H1 (cell line): ENCODE data around the gene SLC22A23. TPM values are rescaled to one million over a fixed set of nuclear protein-coding genes. Genes with fewer than 3 reads are reported as not detected.

ENCODE experiments used
- CBX5 ChIP-seq: fragments of 300-800, 300-1000 bp; sonication (generic); IDR thresholded peaks from 2 replicates; pipeline ENCODE4 v1.7.1; 2016; ENCODE audit warnings: antibody characterized with exemption, low read length, low read depth
- CEBPB ChIP-seq: IDR thresholded peaks from 2 replicates; pipeline ENCODE4 v1.6.1; 2012; ENCODE audit warnings: low read depth, low read length
- CHD2 ChIP-seq: IDR thresholded peaks from 2 replicates; pipeline ENCODE4 v1.6.1; 2012; ENCODE audit warnings: low read length, improper control_type of control experiment
- EP300 ChIP-seq, 2 experiments: IDR thresholded peaks; 1 replicate in 1 of 2; 2 replicates in 1 of 2; pipeline ENCODE4 v1.6.1; 2011 to 2012; ENCODE audit warnings: low read depth in 2 of 2, low read length in 2 of 2, mild to moderate bottlenecking in 2 of 2, borderline replicate concordance in 1 of 2, inconsistent platforms in 1 of 2, moderate library complexity in 1 of 2
- HDAC6 ChIP-seq: IDR thresholded peaks from one replicate; pipeline ENCODE4 v1.7.1; 2012; ENCODE audit warnings: low read depth, mild to moderate bottlenecking, inconsistent platforms, low read length, moderate library complexity
- KDM4A ChIP-seq: IDR thresholded peaks from one replicate; pipeline ENCODE4 v1.7.1; 2012; ENCODE audit warnings: low read depth, mild to moderate bottlenecking, moderate library complexity, low read length, inconsistent platforms; ENCODE audit not compliant: severe bottlenecking
- MAFK ChIP-seq: IDR thresholded peaks from 2 replicates; pipeline ENCODE4 v1.6.1; 2012; ENCODE audit warnings: low read depth, mild to moderate bottlenecking, improper control_type of control experiment, low read length
- NANOG ChIP-seq: IDR thresholded peaks from 2 replicates; pipeline ENCODE4 v1.6.1; 2011; ENCODE audit warnings: low read length, low read depth, mild to moderate bottlenecking, inconsistent platforms; ENCODE audit not compliant: insufficient read depth, poor library complexity, severe bottlenecking
- NRF1 ChIP-seq: IDR thresholded peaks from 2 replicates; pipeline ENCODE4 v1.6.1; 2011; ENCODE audit warnings: mild to moderate bottlenecking, low read depth, low read length, improper control_type of control experiment
- SP4 ChIP-seq: IDR thresholded peaks from 2 replicates; pipeline ENCODE4 v1.6.1; 2012; ENCODE audit warnings: low read length, inconsistent platforms
- ZNF274 ChIP-seq: IDR thresholded peaks from 2 replicates; pipeline ENCODE4 v1.7.0; 2012; ENCODE audit warnings: low read length, borderline replicate concordance; ENCODE audit errors: extremely low read depth
- polyA plus RNA-seq, 7 experiments: library from polyadenylated mRNA; depleted of rRNA in 3 of 7; stranded (reverse) in 5 of 7; unstranded in 2 of 7; fragments of >200 nt in 5 of 7; fragments of 200-250 nt in 2 of 7; gene quantifications; 1 replicate in 5 of 7; 2 replicates in 1 of 7; 4 replicates in 1 of 7; pipeline versions ENCODE4 v1.2.1 to v1.2.3, GENCODE V29; 2011 to 2013; ENCODE audit warnings: missing spikeins in 2 of 7, mixed read lengths in 2 of 7
- total RNA-seq: library from RNA; stranded (reverse); fragmentation: NEBNext Ultra II Directional; extraction: Animal tissue kit (Norgen Biotek cat#: 25700); gene quantifications from 2 replicates; pipeline ENCODE4 v1.2.1, GENCODE V29; 2021
- TF ChIP-seq, protein P1 (sequence below): fragments of 300-600 bp; sonication (generic); IDR thresholded peaks from 2 replicates; pipeline ENCODE4 v1.7.1; 2012; ENCODE audit warnings: low read length, moderate library complexity, mild to moderate bottlenecking, inconsistent platforms; ENCODE audit not compliant: insufficient replicate concordance

SLC22A23 gene
- total and polyA plus RNA-seq, 2 of the 8 experiments (the other 6 are each of a cell fraction or from before 2014, with no cell fraction given): 9.9 to 38.4 TPM

DNA sequence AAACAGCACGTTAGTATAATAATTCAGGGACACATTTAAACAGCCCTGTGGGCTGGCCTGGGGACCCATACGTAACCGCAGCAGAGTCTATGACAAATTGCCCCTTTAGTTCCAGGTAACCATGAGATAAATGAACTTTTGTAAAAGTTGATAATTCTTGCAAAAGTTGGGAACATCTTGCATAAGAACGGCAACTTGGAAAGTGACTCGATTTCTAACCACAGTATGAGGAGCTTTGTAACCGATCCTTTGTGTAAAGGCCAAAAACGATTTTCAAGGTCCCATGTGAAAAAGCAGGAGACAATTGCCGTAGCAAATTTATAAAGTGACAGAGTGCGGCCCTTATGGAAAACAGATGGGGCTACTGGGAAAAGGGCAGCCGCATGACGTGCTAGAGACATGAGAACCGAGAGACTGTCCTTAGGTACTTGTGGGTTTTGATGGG, 116.5 kb downstream of the SLC22A23 start (continued):
- TF ChIP-seq, protein P1, sequence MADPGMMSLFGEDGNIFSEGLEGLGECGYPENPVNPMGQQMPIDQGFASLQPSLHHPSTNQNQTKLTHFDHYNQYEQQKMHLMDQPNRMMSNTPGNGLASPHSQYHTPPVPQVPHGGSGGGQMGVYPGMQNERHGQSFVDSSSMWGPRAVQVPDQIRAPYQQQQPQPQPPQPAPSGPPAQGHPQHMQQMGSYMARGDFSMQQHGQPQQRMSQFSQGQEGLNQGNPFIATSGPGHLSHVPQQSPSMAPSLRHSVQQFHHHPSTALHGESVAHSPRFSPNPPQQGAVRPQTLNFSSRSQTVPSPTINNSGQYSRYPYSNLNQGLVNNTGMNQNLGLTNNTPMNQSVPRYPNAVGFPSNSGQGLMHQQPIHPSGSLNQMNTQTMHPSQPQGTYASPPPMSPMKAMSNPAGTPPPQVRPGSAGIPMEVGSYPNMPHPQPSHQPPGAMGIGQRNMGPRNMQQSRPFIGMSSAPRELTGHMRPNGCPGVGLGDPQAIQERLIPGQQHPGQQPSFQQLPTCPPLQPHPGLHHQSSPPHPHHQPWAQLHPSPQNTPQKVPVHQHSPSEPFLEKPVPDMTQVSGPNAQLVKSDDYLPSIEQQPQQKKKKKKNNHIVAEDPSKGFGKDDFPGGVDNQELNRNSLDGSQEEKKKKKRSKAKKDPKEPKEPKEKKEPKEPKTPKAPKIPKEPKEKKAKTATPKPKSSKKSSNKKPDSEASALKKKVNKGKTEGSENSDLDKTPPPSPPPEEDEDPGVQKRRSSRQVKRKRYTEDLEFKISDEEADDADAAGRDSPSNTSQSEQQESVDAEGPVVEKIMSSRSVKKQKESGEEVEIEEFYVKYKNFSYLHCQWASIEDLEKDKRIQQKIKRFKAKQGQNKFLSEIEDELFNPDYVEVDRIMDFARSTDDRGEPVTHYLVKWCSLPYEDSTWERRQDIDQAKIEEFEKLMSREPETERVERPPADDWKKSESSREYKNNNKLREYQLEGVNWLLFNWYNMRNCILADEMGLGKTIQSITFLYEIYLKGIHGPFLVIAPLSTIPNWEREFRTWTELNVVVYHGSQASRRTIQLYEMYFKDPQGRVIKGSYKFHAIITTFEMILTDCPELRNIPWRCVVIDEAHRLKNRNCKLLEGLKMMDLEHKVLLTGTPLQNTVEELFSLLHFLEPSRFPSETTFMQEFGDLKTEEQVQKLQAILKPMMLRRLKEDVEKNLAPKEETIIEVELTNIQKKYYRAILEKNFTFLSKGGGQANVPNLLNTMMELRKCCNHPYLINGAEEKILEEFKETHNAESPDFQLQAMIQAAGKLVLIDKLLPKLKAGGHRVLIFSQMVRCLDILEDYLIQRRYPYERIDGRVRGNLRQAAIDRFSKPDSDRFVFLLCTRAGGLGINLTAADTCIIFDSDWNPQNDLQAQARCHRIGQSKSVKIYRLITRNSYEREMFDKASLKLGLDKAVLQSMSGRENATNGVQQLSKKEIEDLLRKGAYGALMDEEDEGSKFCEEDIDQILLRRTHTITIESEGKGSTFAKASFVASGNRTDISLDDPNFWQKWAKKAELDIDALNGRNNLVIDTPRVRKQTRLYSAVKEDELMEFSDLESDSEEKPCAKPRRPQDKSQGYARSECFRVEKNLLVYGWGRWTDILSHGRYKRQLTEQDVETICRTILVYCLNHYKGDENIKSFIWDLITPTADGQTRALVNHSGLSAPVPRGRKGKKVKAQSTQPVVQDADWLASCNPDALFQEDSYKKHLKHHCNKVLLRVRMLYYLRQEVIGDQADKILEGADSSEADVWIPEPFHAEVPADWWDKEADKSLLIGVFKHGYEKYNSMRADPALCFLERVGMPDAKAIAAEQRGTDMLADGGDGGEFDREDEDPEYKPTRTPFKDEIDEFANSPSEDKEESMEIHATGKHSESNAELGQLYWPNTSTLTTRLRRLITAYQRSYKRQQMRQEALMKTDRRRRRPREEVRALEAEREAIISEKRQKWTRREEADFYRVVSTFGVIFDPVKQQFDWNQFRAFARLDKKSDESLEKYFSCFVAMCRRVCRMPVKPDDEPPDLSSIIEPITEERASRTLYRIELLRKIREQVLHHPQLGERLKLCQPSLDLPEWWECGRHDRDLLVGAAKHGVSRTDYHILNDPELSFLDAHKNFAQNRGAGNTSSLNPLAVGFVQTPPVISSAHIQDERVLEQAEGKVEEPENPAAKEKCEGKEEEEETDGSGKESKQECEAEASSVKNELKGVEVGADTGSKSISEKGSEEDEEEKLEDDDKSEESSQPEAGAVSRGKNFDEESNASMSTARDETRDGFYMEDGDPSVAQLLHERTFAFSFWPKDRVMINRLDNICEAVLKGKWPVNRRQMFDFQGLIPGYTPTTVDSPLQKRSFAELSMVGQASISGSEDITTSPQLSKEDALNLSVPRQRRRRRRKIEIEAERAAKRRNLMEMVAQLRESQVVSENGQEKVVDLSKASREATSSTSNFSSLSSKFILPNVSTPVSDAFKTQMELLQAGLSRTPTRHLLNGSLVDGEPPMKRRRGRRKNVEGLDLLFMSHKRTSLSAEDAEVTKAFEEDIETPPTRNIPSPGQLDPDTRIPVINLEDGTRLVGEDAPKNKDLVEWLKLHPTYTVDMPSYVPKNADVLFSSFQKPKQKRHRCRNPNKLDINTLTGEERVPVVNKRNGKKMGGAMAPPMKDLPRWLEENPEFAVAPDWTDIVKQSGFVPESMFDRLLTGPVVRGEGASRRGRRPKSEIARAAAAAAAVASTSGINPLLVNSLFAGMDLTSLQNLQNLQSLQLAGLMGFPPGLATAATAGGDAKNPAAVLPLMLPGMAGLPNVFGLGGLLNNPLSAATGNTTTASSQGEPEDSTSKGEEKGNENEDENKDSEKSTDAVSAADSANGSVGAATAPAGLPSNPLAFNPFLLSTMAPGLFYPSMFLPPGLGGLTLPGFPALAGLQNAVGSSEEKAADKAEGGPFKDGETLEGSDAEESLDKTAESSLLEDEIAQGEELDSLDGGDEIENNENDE: no peak
- TF ChIP-seq NANOG: no peak
- no peak for TF ChIP-seq NRF1
- no peak for TF ChIP-seq EP300 (IDR thresholded peaks at IDR 0.05; ENCODE audit: borderline replicate concordance in 1 of 2, low read depth in 2 of 2, low read length in 2 of 2)
- no peak for TF ChIP-seq CBX5
- no peak for TF ChIP-seq HDAC6
- no peak for TF ChIP-seq ZNF274
- no peak for TF ChIP-seq CEBPB
- no peak for TF ChIP-seq CHD2
- TF ChIP-seq MAFK: no peak
- no peak for TF ChIP-seq SP4
- no peak for TF ChIP-seq KDM4A
